SK-N-SH (cell line): ENCODE measurements around the gene TLX1. TPM values are rescaled to one million over a fixed set of nuclear protein-coding genes. Genes with fewer than 3 reads are reported as not detected.
A peak's percentile ranks its signal among the peaks of the same experiment; 100 is the strongest.

ENCODE experiments used
- CTCF ChIA-PET: fragments of 300-600, 350-600 bp; formaldehyde crosslinking; extraction: SDS; loops from one replicate; lab custom pipeline; 2021; lab: Yijun Ruan, JAX
- POLR2A ChIA-PET: fragments of 350-600 bp; sonication (Branson Sonifier 250); formaldehyde crosslinking; extraction: SDS; loops from one replicate; lab custom pipeline; 2020; ENCODE audit warnings: antibody characterized with exemption, inconsistent platforms; lab: Yijun Ruan, JAX
- DNase-seq: peaks from one replicate; pipeline ENCODE4 v3.0.0; 2012
- H2AFZ ChIP-seq: fragments of 200-600 bp; sonication (generic); 2 replicates; pipeline ENCODE4 v1.8.1; 2016; ENCODE audit warnings: antibody characterized with exemption, mild to moderate bottlenecking, low read depth
- H3F3A ChIP-seq: fragments of 200-600 bp; sonication (generic); replicated peaks from 2 replicates; pipeline ENCODE3; 2016; ENCODE audit warnings: antibody characterized with exemption, mild to moderate bottlenecking; ENCODE audit not compliant: insufficient read depth
- H3K27ac ChIP-seq, 2 experiments: fragments of 200-500 bp in 1 of 2; fragments of 200-600 bp in 1 of 2; sonication (Bioruptor generic) in 1 of 2; sonication (generic), shearing (Covaris generic) in 1 of 2; 2 replicates each; pipeline versions ENCODE4 v1.5.1 to v1.6.1; 2014 to 2016; ENCODE audit warnings: low read depth in 2 of 2, inconsistent platforms in 1 of 2, low read length in 1 of 2, mild to moderate bottlenecking in 1 of 2, mixed read lengths in 1 of 2
- H3K27me3 ChIP-seq: fragments of 200-600 bp; sonication (generic), shearing (Covaris generic); 2 replicates; pipeline ENCODE4 v1.6.1; 2016; ENCODE audit warnings: mixed run types; ENCODE audit not compliant: insufficient read depth
- H3K36me3 ChIP-seq, 2 experiments: fragments of 200-500 bp in 1 of 2; fragments of 200-600 bp in 1 of 2; sonication (Bioruptor generic) in 1 of 2; sonication (generic) in 1 of 2; replicated peaks in 1 of 2; 2 replicates each; pipeline versions ENCODE3 to v1.5.1; 2014 to 2016; ENCODE audit warnings: low read length in 1 of 2, mild to moderate bottlenecking in 1 of 2; ENCODE audit not compliant: insufficient read depth in 2 of 2, control insufficient read depth in 1 of 2
- H3K4me1 ChIP-seq, 2 experiments: fragments of 200-500 bp in 1 of 2; fragments of 200-600 bp in 1 of 2; sonication (Bioruptor generic) in 1 of 2; sonication (generic), shearing (Covaris generic) in 1 of 2; 2 replicates each; pipeline versions ENCODE4 v1.5.1 to v1.6.1; 2014 to 2016; ENCODE audit warnings: low read depth in 1 of 2, low read length in 1 of 2, mixed run types in 1 of 2; ENCODE audit not compliant: insufficient read depth in 2 of 2, control insufficient read depth in 1 of 2
- H3K4me2 ChIP-seq: fragments of 200-600 bp; sonication (generic), shearing (Covaris generic); 2 replicates; pipeline ENCODE4 v1.6.1; 2017; ENCODE audit warnings: mixed run types
- H3K4me3 ChIP-seq, 2 experiments: fragments of 200-500 bp in 1 of 2; fragments of 200-600 bp in 1 of 2; sonication (Bioruptor generic) in 1 of 2; sonication (generic), shearing (Covaris generic) in 1 of 2; 2 replicates each; pipeline versions ENCODE4 v1.5.1 to v1.8.1; 2014 to 2016; ENCODE audit warnings: low read depth in 2 of 2, inconsistent platforms in 1 of 2, low read length in 1 of 2, mild to moderate bottlenecking in 1 of 2, mixed read lengths in 1 of 2, moderate library complexity in 1 of 2
- H3K79me2 ChIP-seq: fragments of 200-600 bp; sonication (generic); 2 replicates; pipeline ENCODE4 v1.8.1; 2017; ENCODE audit warnings: mild to moderate bottlenecking; ENCODE audit not compliant: insufficient read depth
- H3K9ac ChIP-seq: fragments of 200-600 bp; sonication (generic); 2 replicates; pipeline ENCODE4 v1.6.1; 2017; ENCODE audit warnings: mixed run types
- H3K9me2 ChIP-seq: fragments of 200-600 bp; sonication (generic); 2 replicates; pipeline ENCODE4 v1.6.1; 2017; ENCODE audit warnings: mixed run types
- H3K9me3 ChIP-seq: fragments of 200-600 bp; sonication (generic); 2 replicates; pipeline ENCODE4 v1.6.1; 2017; ENCODE audit warnings: mixed run types, mild to moderate bottlenecking, moderate library complexity
- H4K20me1 ChIP-seq: fragments of 200-600 bp; sonication (generic); 2 replicates; pipeline ENCODE4 v1.6.1; 2017; ENCODE audit warnings: mild to moderate bottlenecking, mixed run types; ENCODE audit not compliant: insufficient read depth
- CHD2 ChIP-seq: fragments of 150-350 bp; IDR thresholded peaks from 2 replicates; pipeline ENCODE4 v1.6.1; 2018; ENCODE audit warnings: low read length; ENCODE audit not compliant: partially characterized antibody
- CTCF ChIP-seq: fragments of 200-600 bp; sonication (generic); IDR thresholded peaks from 2 replicates; pipeline ENCODE4 v1.6.1; 2017; ENCODE audit warnings: antibody characterized with exemption, mild to moderate bottlenecking, moderate library complexity
- FOXJ3 ChIP-seq: sonication (generic); formaldehyde crosslinking; IDR thresholded peaks from 2 replicates; pipeline ENCODE4 v1.5.1; 2020; ENCODE audit warnings: mild to moderate bottlenecking, missing genetic modification reagents
- IRF3 ChIP-seq: fragments of 150-350 bp; IDR thresholded peaks from 2 replicates; pipeline ENCODE4 v1.6.1; 2016; ENCODE audit warnings: mild to moderate bottlenecking, low read depth, low read length
- NFIC ChIP-seq: IDR thresholded peaks from 2 replicates; pipeline ENCODE4 v1.4.0; 2012; ENCODE audit warnings: borderline replicate concordance
- RAD21 ChIP-seq: IDR thresholded peaks from 2 replicates; pipeline ENCODE4 v1.6.1; 2012; ENCODE audit warnings: mild to moderate bottlenecking, low read length
- RCOR1 ChIP-seq: fragments of 150-350 bp; IDR thresholded peaks from 2 replicates; pipeline ENCODE4 v1.6.1; 2017; ENCODE audit warnings: antibody characterized with exemption, low read length
- RXRA ChIP-seq: IDR thresholded peaks from 2 replicates; pipeline ENCODE4 v1.4.0; 2012; ENCODE audit warnings: low read depth, mild to moderate bottlenecking, borderline replicate concordance
- SIN3A ChIP-seq: IDR thresholded peaks from 2 replicates; pipeline ENCODE4 v1.6.1; 2012; ENCODE audit warnings: low read depth, mild to moderate bottlenecking, low read length, moderate library complexity, borderline replicate concordance
- SMC3 ChIP-seq: IDR thresholded peaks from 2 replicates; pipeline ENCODE4 v1.6.1; 2012; ENCODE audit warnings: low read depth, low read length, improper control_type of control experiment
- TEAD4 ChIP-seq: IDR thresholded peaks from 2 replicates; pipeline ENCODE4 v1.4.0; 2012; ENCODE audit warnings: mild to moderate bottlenecking, borderline replicate concordance; ENCODE audit not compliant: insufficient read depth
- USF2 ChIP-seq: fragments of 150-350 bp; IDR thresholded peaks from 2 replicates; pipeline ENCODE4 v1.6.1; 2017; ENCODE audit warnings: antibody characterized with exemption, low read length, low read depth, borderline replicate concordance
- YY1 ChIP-seq: IDR thresholded peaks from 2 replicates; pipeline ENCODE4 v1.4.0; 2012; ENCODE audit warnings: low read depth, mild to moderate bottlenecking
- WGBS: methylation state at CpG from one replicate; pipeline ENCODE4 v1.1.6; 2017; ENCODE audit warnings: low lambda C conversion rate; 5-methylcytosine and 5-hydroxymethylcytosine counted together
- polyA plus RNA-seq, 3 experiments: library from polyadenylated mRNA; depleted of rRNA; stranded (reverse); fragments of >200 nt; gene quantifications; 2 replicates each; pipeline ENCODE4 v1.2.3, GENCODE V29; 2012

Gene TLX1
- polyA plus RNA-seq, 1 of the 3 experiments (the other 2 are of a cell fraction), result not detected

- Histone ChIP-seq H3F3A (no peaks in the 10 kb centered on the region), H3K4me1 (peaks cover 0 to 3% of the 10 kb centered on the region in 2 experiments; a peak in 1 of 4 replicates), H3K4me3 (peak overlapping the region in 1 of 2 experiments; percentile 41; a peak in 1 of 4 replicates), H3K27ac (no peak overlapping the region), H3K4me2 (peak overlapping the region; percentile 34; the same call in 1 of the 2 replicates), H3K9me3 (no peaks in the 10 kb centered on the region), H3K9me2 (no peaks in the 10 kb centered on the region), H3K36me3 (no peaks in the 10 kb centered on the region), H3K79me2 (no peaks in the 10 kb centered on the region)
- POLR2A ChIA-PET, result interaction anchor here (0.7 to 1.7 kb wide), 7 partner anchors 45 to 99 kb away, joined by 3 to 10 read pairs (median 4); no protein-coding TSS in a partner anchor
- CTCF ChIA-PET, result interaction anchor here (0.5 to 21.6 kb wide), 56 partner anchors 10 to 603 kb away, joined by 3 to 972 read pairs (median 4); partner anchors contain the start of genes DPCD, KAZALD1, POLL and TLX1
- DNase-seq, result peak; percentile 92
- TF ChIP-seq RCOR1 (0 out of 2 replicates have a peak, but pooled peaks have one; percentile 18), RXRA (no peak), CHD2 (peak; percentile 33), FOXJ3 (CRISPR knock-in tag) (no peak), RAD21 (peak; percentile 95), TEAD4 (no peak), SIN3A (no peak), YY1 (peak; percentile 50; the same call in 1 of the 2 replicates), CTCF (peak; percentile 98), SMC3 (peak; percentile 75), NFIC (no peak), IRF3 (no peak), USF2 (no peak)
- TF ChIP-seq, all 33 proteins: peak for 6
- WGBS, result 30% methylated on average over 12 of the region's 21 CpGs
- Histone ChIP-seq H3K27me3 (peaks cover 26% of the 10 kb centered on the region), H2AFZ (0 out of 2 replicates have a peak overlapping the region, but pooled peaks have one; percentile 63), H3K9ac (no peak overlapping the region), H4K20me1 (no peaks in the 10 kb centered on the region)
These were observed 10.8 kb downstream of the TLX1 start for GRCh38 chr10:101141616-101142532.
